DMS 273 (cell line): Measurements from ENCODE around the gene COL5A3.

Experiments used
- DNase-seq: peaks from one replicate; lab custom pipeline; 2025; ENCODE audit not compliant: unreplicated experiment; lab: John Stamatoyannopoulos, UW

The COL5A3 gene

DNA sequence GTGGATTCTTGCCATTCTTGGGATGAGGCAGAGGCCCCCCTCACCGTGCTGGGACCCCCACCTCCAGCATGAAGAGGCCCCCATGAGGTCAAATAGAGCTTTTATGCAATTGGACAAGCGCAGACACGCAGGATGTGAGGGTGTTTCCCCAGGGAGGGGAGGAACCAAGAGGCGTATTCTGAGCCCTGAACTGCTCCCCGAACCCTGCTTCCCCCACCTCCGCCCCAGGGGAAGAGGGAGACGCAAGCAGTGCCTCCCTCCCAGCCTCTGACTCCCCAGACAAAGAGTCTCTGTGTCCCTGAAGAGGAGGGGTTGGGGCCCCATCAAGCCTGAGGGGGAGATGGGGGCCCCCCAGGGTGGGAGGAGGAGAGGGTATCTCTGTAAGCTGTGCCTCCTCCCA lies 1.7 kb upstream of the COL5A3 start:
- DNase-seq = no peak

DNA sequence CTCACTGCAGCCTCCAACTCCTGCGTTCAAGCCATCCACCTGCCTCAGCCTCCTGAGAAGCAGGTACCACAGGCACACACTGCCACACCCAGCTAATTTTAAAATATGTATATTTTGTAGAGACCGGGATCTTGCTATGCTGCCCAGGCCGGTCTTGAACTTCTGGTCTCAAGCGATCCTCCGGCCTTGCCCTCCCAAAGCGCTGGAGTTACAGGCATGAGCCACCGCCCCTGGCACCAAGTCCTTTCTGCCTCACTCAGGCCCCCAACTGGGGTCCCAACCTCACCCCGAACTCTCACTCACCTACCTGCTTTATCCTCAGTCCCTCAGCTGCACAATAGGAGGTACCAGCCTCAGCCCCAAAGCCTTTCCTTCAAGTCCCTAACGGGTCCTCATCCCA lies 635 bp upstream of the COL5A3 start:
- DNase-seq = no peak

DNA sequence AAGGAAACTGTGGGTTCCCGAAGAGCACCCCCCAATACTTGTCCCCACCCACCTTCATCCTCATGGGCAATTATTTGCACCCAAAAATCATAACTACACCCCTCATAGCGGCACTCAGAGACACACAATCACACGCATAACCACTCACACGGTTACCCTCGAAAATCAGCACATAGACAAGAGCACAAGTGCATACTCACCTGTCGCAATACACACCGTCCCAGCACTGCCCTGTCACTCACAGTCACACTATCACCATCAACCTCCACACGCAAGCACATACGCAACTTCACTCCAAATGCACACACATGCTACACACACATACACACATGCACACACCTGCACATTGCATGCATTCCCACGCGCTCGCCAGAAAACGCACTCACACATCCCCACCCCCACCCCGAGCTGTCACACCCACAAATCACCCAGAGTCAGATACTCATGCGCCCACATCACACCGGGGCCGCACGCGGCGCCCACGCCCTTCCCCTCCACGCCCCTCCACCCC lies 535 bp downstream of the COL5A3 start:
- DNase-seq = no peak

DNA sequence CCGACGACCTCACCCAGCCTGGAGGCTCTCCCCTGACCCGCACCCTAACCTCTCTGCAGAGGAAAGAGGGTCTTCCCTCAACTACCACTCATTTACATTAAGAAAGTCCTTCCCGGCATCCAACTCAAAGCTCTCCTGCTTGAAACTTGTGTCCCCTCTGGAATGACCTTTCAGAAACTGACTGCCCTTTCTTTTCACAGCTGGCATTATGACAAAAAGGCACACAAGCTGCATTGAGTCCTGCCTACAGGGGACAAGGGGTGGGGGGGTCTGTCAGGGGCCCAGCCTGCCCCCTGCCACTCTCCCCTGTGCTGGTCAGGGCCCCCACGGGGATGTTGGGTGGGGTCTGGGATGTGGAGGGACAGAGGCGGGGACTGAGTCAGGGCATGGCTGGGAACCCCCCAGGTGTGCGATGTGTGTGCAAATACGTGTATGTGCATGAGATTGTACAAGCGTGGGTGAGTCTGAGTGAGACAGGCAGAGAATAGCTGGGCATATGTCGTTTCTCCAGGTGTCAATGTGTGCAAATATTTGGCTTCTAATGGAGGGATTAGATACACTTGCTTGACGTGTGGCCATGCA lies 2.0 kb downstream of the COL5A3 start:
- DNase-seq = no peak

DNA sequence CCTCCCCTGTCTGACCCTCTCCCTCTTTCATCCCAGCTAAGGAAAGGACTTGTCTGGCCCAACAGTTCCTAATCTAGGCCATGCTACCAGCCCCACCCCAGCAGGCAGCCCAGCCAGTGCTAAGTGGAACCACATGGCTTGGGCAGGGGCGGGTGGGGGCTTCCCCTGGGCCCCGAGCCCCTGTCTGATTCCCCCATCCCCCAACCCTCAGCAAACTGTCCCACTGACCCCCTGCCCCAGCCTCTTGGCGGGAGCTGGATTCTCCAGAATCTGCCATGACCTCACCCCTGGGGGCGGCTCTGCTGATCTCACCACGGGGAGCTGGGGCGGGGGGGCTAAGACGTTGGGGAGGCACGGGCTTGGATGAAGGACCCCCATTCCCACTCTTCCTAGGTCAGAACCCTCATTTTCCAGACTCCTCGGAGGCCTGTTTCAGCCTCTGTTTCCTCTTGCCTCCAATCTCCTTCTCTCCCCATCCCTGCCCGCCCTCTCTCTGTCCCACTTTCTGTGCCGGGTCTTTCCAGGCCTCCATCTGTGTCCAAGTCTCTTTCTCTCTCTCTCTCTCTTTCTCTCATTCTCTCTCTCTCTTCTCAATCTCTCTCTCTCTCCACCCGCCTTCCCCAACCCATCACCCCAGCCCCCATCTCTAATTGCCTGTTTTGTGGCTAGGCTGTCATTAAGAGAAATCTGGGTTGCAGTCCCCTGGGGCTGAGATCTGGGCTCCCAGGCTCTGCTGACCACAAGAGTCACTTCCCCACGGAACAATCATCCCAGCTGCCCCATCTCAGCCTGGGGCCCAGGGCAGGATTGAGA lies 2.7 kb downstream of the COL5A3 start:
- DNase-seq = no peak

DNA sequence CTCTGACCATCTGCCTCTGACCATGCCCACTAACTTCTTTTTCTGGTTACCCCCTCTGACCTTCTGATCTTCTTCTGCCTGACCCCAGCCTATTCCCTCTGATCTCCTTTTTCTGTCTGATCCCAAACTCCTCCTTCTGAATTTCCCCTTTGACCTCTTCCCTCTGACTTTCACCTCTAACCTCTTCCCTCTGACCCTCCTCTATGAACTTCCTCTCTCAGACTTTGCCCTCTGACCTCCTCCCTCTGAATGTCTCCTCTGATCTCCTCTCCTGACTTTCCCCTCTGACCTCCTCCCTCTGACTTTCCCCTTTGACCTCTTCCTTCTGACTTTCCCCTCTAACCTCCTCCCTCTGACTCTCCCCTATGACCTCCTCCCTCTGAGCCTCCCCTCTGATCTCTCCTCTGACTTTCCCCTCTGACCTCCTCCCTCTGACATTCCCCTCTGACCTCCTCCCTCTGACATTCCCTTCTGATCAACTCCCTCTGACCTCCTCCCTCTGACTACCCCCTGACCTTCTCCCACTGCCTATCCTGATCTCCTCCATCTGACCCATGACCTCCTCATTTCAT lies 3.5 kb downstream of the COL5A3 start:
- DNase-seq = no peak

DNA sequence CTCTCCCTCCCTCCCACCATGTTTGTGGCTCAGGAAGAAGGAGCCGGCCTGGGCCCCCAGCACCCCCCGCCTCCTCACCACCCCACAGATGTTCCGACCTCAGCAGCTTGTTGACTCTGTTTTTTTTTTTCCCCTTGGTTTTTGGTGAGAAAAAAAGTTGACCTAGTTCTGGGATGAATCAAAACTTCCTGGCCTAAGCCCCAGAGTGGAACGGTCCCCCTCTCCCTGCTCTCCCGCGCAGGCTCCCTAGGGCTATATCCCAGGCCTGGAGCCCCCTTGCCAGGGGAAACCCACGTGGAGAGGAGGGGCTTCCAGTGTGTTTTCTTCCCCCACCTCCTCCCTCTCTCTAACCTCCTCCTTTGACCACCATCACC lies 4.0 kb downstream of the COL5A3 start:
- no peak for DNase-seq

DNA sequence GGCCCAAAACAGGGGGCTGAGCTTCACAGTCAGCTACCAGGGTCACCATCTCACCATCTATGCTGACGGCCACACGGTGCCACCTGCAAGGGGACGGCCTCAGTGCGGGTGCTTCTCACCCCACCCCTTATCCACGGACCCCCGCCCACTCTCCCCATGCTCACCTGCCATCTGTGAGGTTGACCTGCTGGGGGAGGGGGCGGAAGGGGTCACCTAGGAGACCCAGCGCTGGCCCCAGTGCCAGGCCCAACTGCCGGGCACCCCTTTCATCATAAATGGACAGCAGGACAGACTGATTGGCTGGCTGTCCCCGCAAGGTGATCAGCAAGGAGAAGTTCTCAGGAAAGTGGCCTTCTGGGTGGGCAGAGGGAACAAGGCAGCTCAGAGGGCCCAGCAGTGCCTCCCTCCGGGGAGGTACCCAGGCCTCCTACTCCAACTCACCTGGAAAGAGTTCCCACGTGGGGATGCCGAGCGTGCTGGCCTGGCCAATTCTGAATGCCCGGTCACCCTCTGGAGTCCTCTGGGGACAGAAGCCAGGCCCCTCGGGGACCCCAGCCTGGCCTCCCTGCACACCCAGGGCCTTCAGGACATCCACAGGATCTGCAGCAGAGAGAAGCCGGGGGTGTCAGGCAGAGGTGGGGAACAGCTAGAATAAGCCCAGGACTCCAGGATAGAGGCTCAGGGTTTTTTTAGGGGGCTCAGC lies 4.5 kb downstream of the COL5A3 start:
- no peak for DNase-seq

DNA sequence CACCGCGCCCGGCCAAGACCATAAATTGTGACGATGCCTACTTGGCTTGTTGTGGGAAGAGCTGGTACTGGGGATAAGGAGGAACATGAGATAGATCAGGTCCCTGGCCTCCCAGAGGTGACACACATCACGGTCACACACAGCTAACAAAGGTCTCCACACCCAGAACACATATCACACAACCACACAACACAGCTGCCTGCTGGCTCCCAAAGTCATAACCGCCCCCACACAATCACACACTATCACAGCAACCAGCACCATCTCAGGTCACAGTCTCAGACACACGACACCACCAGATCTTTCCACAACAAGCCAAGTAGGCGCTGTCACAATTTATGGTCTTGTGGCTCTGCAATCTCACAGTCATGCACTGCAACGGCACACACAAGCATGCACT lies 5.7 kb downstream of the COL5A3 start:
- DNase-seq = no peak

DNA sequence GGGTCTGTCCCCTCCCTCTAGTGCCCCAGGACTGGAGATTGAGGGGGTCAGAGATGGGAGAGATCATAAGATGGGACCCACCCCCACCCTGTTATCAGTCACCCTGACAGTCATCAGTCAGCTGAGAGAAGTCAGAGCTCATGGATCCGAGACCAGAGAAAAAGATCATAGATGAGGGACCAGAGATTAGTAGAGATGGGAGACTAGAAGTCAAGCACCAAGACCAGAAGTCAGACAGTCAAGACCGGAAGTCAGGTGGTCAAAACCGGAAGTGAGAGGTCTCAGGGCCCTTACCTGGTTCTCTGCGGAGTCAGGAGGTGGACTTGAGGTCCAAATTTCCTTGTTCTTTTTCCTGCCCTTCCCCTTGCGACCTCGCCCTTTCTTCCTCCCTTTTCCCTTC lies 7.0 kb downstream of the COL5A3 start:
- no peak for DNase-seq

DNA sequence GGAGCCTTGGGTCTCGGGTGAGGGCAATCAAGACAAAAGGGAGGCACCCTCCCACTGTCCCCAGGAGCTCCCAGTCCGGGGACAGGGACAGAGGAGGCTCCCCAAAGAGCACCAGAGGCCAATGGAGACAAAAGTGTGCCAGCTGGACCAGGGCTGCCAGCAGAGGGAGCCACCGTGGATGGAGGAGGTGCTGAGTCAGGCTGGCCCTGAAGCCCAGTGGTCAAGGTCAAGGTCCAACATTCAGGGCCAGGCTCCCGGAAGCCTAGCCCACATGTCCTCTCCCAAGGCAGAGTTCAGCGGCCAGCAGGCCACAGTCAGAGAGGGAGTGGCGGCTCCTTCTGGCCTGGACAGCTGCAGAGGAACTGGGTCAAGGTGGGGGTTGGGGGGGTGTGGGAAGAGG lies 8.4 kb downstream of the COL5A3 start:
- peak; percentile 22 for DNase-seq

DNA sequence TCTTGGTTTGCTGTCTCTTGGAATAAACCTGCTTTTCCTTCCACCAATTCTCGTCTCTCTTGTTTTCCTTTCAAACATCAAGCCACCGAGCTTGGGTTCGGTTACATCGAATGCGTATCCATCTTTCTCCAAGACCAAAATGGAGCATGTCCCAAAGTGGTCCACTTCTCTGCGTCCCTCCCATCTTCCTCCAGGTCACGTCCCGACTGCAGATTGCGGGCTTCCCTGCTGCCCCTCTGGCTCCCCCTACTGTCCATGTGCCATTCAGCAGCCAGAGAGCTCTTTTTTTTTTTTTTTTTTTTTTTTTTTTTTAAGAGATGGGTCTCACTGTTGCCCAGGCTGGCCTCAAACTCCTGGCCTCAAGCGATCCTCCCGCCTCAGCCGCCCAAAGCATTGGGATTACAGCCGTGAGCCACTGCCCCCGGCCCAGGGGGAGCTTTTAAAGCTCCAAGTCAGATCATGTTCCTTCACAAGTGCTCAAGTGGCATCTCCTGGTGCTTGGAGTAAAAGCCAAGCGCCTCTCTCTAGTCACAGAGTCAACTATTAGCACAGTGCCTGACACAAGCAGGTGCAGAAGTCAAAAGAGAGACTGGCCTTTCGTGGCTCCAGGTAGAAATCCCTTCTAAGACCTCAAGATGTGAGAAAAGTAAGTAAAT lies 10.0 kb downstream of the COL5A3 start:
- peak; percentile 84 for DNase-seq

DNA sequence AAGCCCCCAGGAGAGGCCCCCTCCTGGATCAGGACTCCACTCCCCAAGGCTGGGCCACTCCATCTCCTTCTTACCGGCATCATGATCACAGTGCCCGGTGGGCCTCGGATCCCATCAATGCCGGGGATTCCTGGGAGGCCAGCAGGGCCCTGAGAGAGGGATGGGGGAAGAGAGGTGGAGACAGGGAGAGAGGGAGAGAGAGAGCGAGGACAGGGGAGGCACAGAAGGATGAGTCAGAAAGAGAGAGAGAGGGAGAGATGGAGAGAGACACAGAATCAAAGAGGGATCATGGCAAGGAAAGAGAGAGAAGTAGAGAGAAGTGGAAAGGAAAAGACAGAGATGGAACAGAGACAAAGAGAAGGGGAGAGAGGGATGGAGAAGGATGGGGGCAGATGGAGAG lies 13.8 kb downstream of the COL5A3 start:
- no peak for DNase-seq

DNA sequence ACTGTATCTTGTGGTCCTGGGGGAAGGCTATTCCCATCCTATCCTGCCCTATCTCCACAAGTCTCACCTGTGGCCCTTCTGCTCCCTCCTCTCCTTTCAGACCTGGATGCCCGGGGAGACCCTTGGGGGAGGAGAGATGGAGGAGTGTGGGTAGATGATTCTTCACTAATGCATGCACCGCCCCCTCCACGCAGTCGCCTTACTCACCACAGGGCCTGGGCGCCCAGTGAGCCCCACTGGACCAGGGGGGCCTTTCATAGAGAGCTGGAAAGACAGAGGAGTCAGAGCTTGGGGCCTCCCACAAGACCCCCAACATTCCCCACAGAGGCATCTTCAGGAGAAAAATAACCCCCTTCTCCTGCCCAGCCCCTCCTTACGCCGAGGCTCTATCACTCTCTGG lies 14.3 kb downstream of the COL5A3 start:
- no peak for DNase-seq

DNA sequence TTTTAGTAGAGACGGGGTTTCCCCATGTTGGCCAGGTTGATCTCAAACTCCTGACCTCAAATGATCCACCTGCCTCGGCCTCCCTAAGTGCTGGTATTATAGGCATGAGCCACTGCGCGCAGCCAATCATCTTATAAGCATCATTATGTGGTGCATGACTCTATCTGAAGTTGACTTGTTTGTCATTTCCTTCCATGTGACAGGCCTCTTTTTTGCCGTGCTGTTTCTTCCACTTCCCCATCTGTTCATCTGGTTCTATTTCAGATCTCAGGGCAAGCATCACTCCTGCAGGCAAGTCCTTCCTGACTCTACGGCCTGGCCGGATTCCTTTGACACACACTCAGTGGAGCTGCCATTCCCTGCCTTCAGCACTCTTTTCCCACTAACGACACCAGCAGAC lies 15.2 kb downstream of the COL5A3 start:
- no peak for DNase-seq

DNA sequence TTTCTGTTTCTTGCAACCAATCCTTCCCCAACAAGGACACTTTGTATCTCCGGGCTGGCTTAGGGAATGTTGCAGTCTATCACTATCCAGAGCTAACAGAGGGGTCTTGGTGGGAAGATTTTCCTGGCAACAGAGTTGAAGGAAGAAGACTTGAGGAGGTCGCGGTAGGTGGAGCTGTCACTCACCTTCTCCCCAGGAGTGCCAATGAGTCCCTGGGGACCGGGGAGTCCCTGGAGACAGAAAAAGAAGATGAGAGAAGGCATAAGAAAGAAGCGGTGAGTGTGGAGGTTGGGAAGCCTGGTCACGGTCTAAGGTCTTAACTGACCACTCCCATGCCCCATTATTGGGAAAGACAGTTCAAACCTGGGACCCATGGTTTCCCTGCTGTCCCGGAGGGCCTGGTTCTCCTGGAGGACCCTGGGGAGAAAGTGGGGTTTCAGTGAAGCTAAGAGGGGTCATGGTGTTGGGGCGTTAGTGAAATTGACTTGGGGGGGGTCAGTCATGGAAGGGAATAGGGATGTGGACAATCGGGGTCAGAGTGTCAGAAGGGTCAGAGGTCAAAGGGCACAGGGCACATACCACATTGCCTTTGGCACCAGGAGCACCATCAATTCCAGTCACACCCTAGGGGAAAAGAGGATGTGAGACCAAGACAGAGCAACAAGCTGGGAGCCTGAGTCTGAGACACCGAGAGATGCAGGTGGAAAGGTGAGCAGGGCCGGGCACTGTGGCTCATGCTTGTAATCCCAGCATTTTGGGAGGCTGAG lies 18.7 kb downstream of the COL5A3 start:
- no peak for DNase-seq

DNA sequence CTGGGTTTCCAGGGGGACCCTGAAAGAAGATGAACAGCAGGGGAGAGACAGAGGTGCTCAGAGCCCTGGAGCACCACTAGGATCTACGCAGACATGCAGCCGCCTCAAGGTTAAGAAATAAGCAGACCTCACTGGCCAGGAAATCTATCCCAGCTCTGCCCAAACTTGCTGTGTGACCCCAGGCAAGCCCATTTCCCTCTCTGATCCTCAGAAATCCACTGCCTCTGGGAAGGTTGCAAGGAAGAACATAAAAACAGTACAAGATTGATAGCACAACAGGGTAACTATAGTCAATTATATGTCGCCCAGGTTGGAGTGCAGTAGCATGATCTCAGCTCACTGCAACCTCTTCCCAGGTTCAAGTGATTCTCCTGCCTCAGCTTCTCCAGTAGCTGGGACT lies 20.8 kb downstream of the COL5A3 start:
- no peak for DNase-seq

DNA sequence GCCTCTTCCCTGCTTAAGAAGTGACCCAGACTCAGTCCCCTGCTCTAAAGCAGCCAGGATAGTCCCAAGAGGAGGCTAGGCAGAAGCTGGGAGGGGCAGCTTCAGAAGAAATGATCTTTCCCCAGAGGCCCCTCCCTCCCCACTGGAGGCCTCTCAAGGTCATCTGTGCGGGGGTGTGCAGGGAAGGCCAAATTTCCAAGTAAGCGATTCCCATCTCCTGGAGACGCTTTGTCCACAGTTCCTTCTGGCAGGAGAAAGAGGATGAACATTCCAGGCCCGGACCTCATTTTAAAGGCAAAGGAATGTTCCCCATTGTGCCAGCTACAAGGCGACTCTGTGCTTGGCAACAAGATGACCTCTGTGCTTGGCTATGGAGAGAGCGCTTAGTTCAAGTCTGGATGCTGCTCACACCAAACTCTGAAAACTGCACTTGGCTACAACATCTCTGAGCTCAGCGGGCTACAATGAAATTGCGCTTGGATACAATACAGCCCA lies 23.5 kb downstream of the COL5A3 start:
- no peak for DNase-seq

DNA sequence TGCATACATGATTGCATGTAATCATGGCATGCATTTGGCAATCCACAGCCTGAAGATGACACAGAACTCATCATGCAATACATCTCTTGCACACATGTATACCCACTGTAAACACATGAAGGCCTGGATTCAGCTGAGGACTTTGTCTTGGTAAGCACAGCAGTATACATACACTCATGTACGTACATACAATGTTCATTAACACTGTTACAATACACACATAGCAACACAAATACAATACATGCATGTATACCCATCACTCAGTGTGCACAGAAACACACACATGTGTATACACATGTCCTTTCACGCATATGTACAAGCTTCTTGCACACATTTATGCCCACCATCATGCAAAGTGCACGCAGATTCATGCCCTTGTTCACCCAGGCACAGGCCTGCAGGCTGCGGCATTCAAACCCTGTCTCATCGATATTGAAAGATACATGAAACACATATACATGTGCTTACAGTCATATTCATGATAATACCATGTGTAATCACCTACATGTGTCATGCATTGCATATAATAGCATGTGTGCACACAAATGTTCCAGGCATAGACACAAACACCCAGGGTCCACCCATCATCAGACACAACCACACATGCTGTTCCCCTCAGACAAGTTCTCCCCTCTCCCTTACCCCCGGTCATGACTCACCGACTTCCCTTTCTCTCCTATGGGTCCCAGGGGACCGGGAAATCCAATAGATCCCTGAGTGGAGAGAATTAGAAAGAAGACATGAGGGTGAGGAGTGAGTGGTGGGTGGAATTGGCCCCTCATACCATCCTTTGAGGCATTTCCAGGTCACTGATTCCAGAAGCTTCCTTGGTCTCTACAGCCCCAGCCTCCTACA lies 28.7 kb downstream of the COL5A3 start:
- no peak for DNase-seq
